Mononuclear cell (primary cell): ENCODE results near the gene ZFP1. TPM values are rescaled to one million over a fixed set of nuclear protein-coding genes. Genes with fewer than 3 reads are reported as not detected.

Source experiments
- H3K27me3 ChIP-seq: 2 replicates; pipeline ENCODE4 v1.6.0; 2011; ENCODE audit warnings: low read length, control low read depth; ENCODE audit not compliant: insufficient read depth
- H3K4me1 ChIP-seq: 2 replicates; pipeline ENCODE4 v1.5.1; 2011; ENCODE audit warnings: mild to moderate bottlenecking, low read length, control low read depth; ENCODE audit not compliant: insufficient read depth
- H3K4me3 ChIP-seq: 2 replicates; pipeline ENCODE4 v1.5.1; 2011; ENCODE audit warnings: mild to moderate bottlenecking, low read length, moderate library complexity
- H3K9me3 ChIP-seq: 2 replicates; pipeline ENCODE4 v1.5.1; 2011; ENCODE audit warnings: low read depth, mild to moderate bottlenecking, control low read depth, low read length
- total RNA-seq: library from RNA; depleted of rRNA; stranded (reverse); fragments of >200 nt; gene quantifications from one replicate; pipeline ENCODE4 v1.2.3, GENCODE V29; 2012

Gene ZFP1
- total RNA-seq, 1 donor = 14.2 TPM

DNA sequence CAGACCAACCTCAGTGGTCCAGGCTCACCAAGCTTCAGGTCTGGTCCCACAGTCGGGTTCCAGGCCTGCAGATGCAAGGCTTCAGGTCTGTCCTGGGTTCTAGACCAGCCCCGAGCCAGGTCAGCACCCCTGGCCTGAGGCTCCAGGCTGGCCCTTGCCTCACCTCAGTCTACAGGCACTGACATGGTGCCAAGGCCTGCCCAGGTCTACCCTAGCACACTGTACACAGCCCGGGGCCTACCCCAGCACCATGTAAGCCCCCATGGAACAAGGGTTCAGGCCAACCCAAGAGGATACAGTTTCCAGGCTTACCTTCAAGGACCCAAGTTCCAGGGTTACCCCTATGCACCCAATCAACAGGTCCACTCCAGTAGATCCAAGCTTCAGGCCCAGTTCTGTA lies 26.8 kb downstream of the ZFP1 start:
- H3K4me3 ChIP-seq = no peak overlapping the region
- no peaks in the 10 kb centered on the region for H3K4me1 ChIP-seq
- H3K27me3 ChIP-seq = no peaks in the 10 kb centered on the region
- H3K9me3 ChIP-seq = peaks cover 55% of the 10 kb centered on the region

DNA sequence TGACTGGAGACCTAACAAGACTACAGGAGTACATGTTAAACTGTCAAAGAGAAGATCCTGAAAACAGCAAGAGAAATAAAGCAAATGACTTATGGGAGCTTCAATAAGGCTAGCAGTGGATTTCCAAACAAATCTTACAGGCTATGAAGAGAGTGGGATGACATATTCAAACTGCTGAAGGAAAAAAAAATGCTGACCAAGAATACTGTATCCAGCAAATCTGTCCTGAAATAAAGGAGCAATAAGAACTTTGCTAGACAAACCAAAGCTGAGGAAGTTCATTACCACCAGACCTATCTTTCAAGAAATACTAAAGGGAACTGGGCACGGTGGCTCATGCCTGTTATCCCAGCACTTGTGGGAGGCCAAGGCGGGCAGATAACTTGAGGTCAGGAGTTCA lies 28.6 kb downstream of the ZFP1 start:
- peaks cover 36% of the 10 kb centered on the region for H3K9me3 ChIP-seq

GRCh38 chr16:75179208-75179607 lies 30.9 kb downstream of the ZFP1 start:
- H3K4me1 ChIP-seq = no peaks in the 10 kb centered on the region
- no peak overlapping the region for H3K4me3 ChIP-seq
- H3K9me3 ChIP-seq = peaks cover 20% of the 10 kb centered on the region

More for the DNA sequence above, 28.6 kb downstream of the ZFP1 start:
- Histone ChIP-seq H3K27me3 (no peaks in the 10 kb centered on the region), H3K4me1 (no peaks in the 10 kb centered on the region), H3K4me3 (no peak overlapping the region)

GRCh38 chr16:75181630-75182029 lies 33.3 kb downstream of the ZFP1 start:
- Histone ChIP-seq H3K4me1 (no peaks in the 10 kb centered on the region), H3K27me3 (no peaks in the 10 kb centered on the region), H3K9me3 (peaks cover 17% of the 10 kb centered on the region), H3K4me3 (no peak overlapping the region)

More at GRCh38 chr16:75179208-75179607, 30.9 kb downstream of the ZFP1 start:
- H3K27me3 ChIP-seq = no peaks in the 10 kb centered on the region

GRCh38 chr16:75188832-75189477 lies 40.6 kb downstream of the ZFP1 start:
- Histone ChIP-seq H3K4me3 (no peak overlapping the region), H3K4me1 (no peaks in the 10 kb centered on the region), H3K9me3 (no peaks in the 10 kb centered on the region)

DNA sequence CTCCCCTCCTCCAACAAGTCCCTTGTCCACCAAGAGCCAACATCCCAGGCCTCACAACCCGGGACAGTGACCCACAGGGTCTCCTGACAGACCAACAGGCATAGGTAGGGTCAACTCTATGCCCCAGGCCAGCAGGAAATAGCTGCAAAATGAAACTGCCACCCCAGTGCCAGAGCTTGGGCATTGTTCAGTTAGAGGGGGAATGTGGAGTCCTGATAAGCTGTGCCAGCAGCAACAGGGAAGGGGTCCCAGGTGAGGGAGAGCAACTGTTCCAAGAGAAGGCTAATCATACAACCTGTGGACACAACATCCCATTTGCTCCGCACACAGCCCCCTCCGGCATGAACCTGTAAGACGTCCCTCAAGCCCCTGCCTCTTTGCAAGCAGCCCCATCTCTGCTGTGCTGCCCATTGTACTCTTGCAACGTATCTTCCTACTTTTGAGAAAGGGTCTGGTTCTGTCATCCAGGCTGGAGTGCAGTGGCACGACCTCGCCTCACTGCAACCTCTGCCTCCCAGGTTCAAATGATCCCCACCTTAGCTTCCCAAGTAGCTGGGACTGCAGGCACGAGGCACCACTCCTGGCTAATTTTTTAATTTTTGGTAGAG lies 41.4 kb downstream of the ZFP1 start:
- Histone ChIP-seq H3K27me3 (no peaks in the 10 kb centered on the region), H3K9me3 (no peaks in the 10 kb centered on the region), H3K4me3 (no peak overlapping the region), H3K4me1 (no peaks in the 10 kb centered on the region)

More at GRCh38 chr16:75188832-75189477, 40.6 kb downstream of the ZFP1 start:
- H3K27me3 ChIP-seq = no peaks in the 10 kb centered on the region

DNA sequence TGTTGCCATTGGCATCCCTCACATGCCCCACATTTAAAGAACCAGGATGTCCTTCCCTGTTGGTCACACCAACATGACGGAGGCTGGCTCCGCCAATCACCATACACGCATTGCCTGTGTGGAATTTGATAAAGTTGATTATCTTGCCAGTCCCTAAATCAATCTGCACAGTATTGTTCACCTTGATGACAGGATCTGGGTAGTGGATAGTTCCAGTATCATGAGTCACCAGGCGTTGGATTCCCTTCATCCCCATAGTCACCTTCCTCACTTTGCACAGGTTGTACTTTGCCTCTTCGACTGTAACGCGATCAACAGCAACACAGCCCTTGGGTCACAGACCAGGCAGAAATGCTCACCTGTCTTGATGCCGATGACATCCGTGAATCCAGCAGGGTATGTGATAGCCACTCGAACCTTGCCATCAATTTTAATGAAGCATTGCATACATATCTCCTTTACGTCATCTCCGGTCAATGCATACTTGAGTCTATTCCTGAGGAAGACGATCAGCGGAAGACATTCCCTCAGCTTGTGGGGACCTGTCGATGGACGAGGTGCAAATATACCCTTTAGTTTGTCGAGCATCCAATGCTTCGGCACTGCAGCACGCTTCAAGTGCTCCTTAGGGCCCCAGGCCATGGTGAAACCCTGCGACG lies 44.4 kb downstream of the ZFP1 start:
- Histone ChIP-seq H3K4me3 (no peak overlapping the region), H3K4me1 (no peaks in the 10 kb centered on the region), H3K9me3 (no peaks in the 10 kb centered on the region), H3K27me3 (peaks cover 7% of the 10 kb centered on the region)

DNA sequence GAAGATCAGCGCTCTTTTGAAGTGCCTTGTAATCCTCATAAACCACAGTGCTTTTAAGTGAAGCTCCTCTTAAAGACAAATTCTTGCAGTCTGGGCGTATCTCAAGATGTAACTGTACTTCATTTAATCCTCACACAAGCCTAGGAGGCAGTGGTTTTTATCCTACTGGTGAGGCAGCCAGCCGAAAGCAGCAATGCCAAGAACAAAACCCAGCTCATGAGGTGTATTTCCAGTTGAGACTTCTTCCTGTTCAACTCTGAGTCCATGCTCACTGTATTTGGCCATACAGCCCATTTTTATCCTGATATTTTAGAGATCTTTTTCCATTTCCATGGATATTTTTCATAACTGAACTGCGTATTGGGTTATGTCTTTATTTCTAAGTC lies 44.9 kb downstream of the ZFP1 start:
- Histone ChIP-seq H3K4me3 (no peak overlapping the region), H3K27me3 (peaks cover 12% of the 10 kb centered on the region), H3K9me3 (no peaks in the 10 kb centered on the region), H3K4me1 (no peaks in the 10 kb centered on the region)

GRCh38 chr16:75193730-75194444 lies 45.6 kb downstream of the ZFP1 start:
- Histone ChIP-seq H3K4me3 (no peak overlapping the region), H3K27me3 (peaks cover 13% of the 10 kb centered on the region), H3K9me3 (no peaks in the 10 kb centered on the region)

DNA sequence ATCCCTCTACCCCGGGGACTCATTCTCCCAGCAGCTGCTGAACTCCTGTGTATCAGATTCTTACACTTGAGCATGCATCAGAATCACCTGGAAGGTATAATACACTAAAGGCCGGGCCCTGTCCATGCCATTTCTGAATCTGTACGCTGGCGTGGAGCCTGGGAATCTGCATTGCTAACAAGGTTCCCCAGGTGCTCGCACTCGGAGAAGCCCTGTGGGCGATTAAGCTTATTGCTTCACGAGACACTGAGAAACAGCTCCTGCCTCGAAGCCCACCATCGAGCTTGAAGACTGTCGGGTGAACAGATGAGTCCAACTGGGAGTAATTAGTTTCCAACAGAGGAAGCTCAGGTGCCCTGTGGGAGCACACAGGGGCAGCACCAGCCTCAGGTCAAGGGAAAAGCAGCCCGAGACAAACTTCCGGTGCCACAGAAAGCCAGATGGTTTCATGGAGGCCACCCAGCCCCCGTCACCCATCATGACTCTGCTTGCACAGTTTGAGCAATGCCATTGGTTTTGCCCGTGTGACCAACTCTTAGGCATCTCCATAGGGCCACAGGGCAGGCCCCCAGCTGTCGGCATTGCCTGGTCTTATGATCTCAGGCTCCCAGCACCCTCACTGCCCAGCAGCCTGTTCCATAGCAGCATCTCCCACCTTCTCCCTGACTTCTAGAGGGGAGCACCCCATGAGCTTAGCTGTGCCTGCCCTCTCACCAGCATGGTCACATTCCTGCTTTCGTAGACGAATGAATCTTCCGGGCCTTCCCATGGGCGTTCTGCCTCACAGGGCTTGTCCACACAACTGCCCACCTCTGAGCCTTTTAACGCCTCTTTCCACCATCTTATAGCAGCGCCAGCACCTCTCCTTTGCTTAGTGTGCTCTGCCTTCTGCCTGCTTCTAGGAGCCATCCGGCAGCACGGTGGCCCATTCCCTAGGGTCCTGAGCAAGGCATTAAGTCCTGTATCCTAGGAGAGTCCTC lies 47.8 kb downstream of the ZFP1 start:
- no peaks in the 10 kb centered on the region for H3K9me3 ChIP-seq
- no peak overlapping the region for H3K4me3 ChIP-seq
- peaks cover 13% of the 10 kb centered on the region for H3K27me3 ChIP-seq
- peaks cover 2% of the 10 kb centered on the region for H3K4me1 ChIP-seq

More at GRCh38 chr16:75193730-75194444, 45.6 kb downstream of the ZFP1 start:
- no peaks in the 10 kb centered on the region for H3K4me1 ChIP-seq

DNA sequence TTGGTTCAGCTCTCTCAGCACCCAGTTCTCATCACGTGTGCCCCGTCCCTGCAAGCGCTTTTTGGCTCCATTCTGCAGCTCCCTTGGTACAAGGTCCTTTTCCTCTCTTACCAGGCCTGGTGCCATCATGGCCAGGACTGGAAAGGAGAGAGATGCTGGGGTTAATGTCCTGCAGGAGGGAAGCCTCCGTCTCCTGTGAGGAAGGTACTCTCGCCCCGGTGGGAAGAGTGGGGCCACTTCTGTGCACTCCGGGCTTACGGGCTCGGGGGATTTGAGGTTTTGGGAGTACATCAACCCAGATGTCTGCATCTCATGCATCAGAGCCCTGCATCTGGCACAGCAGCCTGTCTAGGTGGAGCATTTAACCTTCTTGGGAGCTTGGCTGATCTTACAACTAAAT lies 48.5 kb downstream of the ZFP1 start:
- Histone ChIP-seq H3K9me3 (no peaks in the 10 kb centered on the region), H3K4me1 (peaks cover 6% of the 10 kb centered on the region), H3K4me3 (no peak overlapping the region), H3K27me3 (peaks cover 15% of the 10 kb centered on the region)

DNA sequence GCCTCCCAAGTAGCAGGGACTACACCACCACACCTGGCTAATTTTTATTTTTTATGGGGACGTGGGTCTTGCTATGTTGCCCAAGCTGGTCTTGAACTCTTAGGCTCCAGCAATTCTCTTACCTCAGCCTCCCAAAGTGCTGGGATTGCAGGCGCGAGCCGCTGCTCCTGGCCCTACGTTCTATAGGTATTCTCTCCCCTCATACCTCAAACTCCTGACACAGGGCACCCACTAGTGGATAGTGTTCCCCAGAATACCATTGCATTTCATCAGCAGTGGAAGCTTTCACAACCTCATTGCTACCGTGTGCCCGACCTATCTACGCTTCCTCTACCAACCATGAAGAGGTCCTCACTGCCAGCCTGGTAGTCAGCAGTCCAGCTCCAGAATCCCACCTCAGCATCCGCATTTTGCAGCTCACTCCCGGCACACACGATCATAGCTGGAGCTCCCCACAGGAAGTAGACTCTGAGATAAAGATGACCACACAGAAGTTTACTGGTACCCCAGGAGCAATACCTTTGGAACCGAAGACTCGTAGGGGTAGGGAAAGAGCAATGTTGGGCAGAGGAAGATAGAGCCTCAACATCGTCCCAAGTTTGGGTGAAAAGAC lies 49.3 kb downstream of the ZFP1 start:
- H3K9me3 ChIP-seq = no peaks in the 10 kb centered on the region
- peaks cover 17% of the 10 kb centered on the region for H3K27me3 ChIP-seq
- H3K4me1 ChIP-seq = peaks cover 6% of the 10 kb centered on the region
- no peak overlapping the region for H3K4me3 ChIP-seq

GRCh38 chr16:75198135-75198600 lies 49.8 kb downstream of the ZFP1 start:
- Histone ChIP-seq H3K27me3 (peaks cover 17% of the 10 kb centered on the region), H3K9me3 (no peaks in the 10 kb centered on the region), H3K4me1 (peaks cover 6% of the 10 kb centered on the region), H3K4me3 (no peak overlapping the region)
